HG02759 (cell line): ENCODE results near the gene CDHR1.

Source experiments
- ATAC-seq: cut with Tn5 transposase; IDR thresholded peaks from one replicate; pipeline ENCODE4 v1.9.1; 2021; ENCODE audit warnings: mild to moderate bottlenecking, moderate library complexity; ENCODE audit not compliant: unreplicated experiment

Gene CDHR1

GRCh38 chr10:84258034-84258695 lies 63.8 kb downstream of the CDHR1 start:
- no peak for ATAC-seq

DNA sequence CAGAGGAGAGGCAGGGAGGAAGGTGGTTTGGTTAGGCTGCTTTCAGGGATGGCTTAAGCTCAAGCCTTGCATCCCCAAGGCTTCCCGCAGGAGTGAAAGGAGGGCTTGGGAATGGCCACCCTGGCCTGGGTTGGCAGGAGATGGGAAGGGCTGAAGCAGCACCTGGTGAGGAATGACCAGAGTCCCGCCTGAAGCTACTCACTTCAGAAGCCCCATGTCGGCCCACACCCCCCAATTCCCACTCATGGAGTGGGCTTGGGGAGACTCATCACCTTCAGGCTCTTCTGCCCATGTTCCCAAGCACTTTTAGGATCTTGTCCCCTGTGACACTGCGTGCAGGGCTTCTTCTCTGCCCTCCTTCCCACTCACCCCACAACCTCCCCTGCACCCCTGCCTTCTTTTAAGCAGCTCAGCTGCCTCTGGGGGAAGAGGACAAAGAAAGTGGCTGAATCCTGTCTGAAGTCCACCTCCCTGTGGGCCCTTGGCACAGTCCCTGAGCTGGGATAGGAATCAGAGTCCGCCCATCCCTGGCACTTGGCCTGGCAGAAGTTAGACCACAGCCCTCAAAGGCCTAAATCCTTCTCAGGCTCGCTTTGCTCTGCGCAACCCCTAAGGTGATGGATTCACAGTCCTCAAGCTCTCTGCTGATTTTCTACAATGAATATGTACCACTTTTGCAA lies 67.0 kb downstream of the CDHR1 start:
- no peak for ATAC-seq

- no peak for ATAC-seq
These were observed 68.0 kb downstream of the CDHR1 start for GRCh38 chr10:84262190-84262956.

- ATAC-seq = no peak
These were observed 69.4 kb downstream of the CDHR1 start for GRCh38 chr10:84263716-84264115.

- ATAC-seq = peak; percentile 95
These were observed 70.3 kb downstream of the CDHR1 start for GRCh38 chr10:84264611-84265141.

- no peak for ATAC-seq
These were observed 71.1 kb downstream of the CDHR1 start for GRCh38 chr10:84265418-84265817.

- ATAC-seq = peak; percentile 43
These were observed 73.3 kb downstream of the CDHR1 start for GRCh38 chr10:84267503-84268126.

DNA sequence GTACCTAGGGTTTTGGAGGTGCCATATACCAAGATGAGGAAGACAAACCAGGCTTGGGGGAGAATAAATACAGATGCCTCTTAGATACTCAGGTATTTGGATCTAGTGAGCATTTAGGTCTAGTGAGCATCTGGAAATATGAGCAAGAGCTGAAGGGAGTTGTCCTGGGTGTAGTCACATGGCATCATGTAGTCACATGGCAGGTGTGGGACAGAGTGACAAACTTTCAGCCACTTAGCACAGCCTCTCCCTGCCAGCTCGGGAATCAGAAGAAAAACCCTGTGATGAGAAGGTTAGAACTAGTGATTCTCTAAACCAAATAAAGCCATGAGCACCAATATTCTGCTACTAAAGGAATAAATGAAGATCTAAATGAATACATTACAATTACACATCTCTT lies 74.8 kb downstream of the CDHR1 start:
- ATAC-seq = no peak
